Measurements from ENCODE around the gene PACS2.

PACS2 gene

DNA sequence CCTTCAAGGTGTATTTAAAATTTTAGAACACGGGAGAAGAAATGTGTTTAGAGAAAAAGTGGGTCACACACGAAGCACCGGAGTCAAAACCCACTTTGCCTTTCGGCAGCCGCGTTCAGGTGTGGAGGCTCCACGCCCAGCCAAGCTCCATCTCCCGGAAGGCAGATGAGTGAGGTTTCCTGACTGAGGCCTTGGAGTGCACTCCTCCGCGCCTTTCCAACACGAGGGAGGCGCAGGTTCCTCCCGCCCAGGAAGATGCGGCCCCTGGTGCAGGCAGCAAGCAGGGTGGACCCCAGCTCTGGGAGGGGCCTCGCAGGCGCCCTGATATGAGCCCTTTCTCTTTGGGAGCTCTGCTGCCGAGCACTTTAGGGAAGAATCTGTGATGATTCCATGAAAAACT lies 127.6 kb downstream of the PACS2 start:
- Mint-ChIP-seq H3K27ac (peak overlapping the region in 1 of 2 donors; percentile 6), H3K36me3 (ENCODE audit: insufficient read depth) (peaks cover 4% of the 10 kb centered on the region), H3K9me3 (no peaks in the 10 kb centered on the region), H3K4me1 (ENCODE audit: low read depth in 2 of 2) (peaks cover 0 to 3% of the 10 kb centered on the region in 2 donors), H3K4me3 (no peak overlapping the region), H3K27me3 (no peaks in the 10 kb centered on the region)
- ATAC-seq (replicated peaks) (no peak), DNase-seq (no peak)

DNA sequence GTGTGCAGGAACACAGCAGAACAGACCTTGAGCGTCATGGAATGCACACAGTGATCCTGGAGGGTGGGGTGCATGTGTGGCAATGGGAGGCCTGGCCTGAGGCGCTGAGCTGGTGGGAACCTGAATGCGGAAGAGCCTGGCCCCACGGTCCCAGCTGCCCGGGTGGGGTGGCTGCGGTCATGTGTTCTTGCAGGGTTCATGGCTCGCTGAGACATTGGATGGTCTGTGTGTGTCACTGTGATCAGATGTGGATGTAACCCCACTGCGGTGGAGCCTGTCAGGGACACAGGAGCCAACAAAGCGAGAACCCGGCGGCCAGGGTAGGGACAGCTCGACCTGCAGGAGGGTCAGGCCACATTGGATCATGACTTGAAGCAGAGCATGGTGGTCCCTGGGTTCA lies 128.3 kb downstream of the PACS2 start:
- DNase-seq (no peak), ATAC-seq (replicated peaks) (no peak)
- Mint-ChIP-seq H3K36me3 (ENCODE audit: insufficient read depth) (peaks cover 4% of the 10 kb centered on the region), H3K9me3 (no peaks in the 10 kb centered on the region), H3K4me1 (ENCODE audit: low read depth in 2 of 2) (peaks cover 0 to 3% of the 10 kb centered on the region in 2 donors), H3K27me3 (no peaks in the 10 kb centered on the region), H3K4me3 (no peak overlapping the region), H3K27ac (no peak overlapping the region)

DNA sequence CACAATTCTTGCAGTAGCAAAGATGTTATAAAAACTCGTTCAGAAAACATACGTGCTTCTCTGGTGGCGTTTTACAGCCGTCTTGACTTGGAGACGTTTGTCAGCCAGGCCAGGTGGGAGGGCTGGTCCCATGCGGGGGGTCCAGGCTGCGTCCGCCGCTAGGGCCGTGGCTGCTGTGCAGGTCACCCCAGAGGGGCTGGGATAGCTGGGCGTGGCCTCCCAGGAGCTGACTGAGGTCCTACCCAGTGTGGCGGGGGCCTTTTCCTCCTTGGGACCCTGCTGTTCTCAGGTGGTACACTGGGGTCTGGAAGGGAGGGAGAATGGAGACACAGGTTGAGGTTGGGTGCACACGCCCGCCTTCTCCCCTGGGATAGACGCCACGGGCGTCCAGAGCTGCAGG lies 130.3 kb downstream of the PACS2 start:
- Mint-ChIP-seq H3K36me3 (ENCODE audit: insufficient read depth) (peaks cover 4% of the 10 kb centered on the region), H3K4me3 (no peak overlapping the region), H3K27me3 (no peaks in the 10 kb centered on the region), H3K4me1 (ENCODE audit: low read depth in 2 of 2) (no peaks in the 10 kb centered on the region), H3K9me3 (no peaks in the 10 kb centered on the region), H3K27ac (no peak overlapping the region)
- DNase-seq (no peak), ATAC-seq (replicated peaks) (no peak)

DNA sequence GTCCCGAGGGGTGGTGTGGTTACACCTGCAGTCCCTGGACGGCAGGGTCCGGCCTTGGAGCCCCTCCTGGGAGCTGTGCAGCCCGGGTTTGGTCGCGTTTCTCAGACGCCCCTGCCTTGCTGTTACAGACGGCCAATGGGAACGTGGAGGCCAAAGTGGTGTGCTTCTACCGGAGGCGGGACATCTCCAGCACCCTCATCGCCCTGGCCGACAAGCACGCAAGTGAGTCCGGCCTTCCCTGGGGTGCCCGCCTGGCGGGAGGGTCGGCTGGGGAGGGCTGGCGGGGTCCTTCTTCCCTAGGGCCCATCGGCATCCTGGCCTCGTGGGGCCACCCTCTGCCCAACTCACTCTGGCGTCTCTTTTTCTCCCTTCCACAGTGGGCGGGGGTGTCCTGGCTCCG lies 130.7 kb downstream of the PACS2 start:
- ATAC-seq (replicated peaks), result no peak
- Mint-ChIP-seq H3K4me3 (no peak overlapping the region), H3K27ac (no peak overlapping the region), H3K36me3 (ENCODE audit: insufficient read depth) (peaks cover 4% of the 10 kb centered on the region), H3K9me3 (no peaks in the 10 kb centered on the region), H3K4me1 (ENCODE audit: low read depth in 2 of 2) (no peaks in the 10 kb centered on the region), H3K27me3 (no peaks in the 10 kb centered on the region)
- no peak for DNase-seq

DNA sequence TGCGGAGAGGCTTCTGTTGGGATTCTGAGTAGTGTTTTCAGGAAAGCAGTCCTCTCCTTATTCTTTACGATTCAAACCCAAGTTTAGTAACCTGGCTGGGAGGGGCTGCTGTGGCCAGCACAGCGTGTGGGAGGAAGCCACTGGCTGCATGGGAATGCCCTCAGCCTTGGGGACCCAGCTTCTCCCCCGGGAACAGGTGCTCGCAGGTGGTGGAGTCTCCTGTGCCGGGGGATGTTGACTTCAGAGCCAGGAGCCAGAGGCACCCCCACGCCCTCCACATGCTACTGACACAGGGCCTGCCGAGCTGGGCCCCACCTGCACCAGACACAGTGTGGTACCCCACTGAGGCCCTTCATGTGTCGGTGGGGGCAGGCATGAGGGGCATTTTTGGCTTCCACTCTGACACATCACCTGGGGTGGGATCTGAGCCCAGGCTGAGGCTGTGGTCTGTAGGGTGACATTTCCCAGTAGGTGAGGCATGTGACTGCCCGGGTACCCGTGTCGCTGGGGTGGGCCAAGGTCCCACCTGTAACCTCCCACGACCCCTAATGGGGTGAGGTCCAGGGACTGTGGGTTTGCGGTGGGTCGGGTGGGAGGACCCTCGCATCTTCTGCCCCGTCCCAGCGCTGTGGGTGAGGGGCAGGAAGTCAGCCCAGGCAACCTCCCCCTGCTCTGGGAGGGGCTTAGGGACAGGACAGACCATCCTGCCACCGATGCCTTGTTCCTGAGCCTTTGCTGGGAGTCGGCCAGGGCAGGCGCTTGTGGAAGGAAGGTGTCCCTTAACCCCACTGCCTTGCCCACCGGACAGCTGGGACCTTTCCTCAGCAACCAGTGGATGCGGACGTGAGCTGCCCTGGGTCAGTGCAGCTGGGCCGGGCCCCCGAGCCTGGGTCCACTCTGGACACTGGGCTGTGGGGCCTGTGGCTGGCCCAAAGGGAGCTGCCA lies 131.6 kb downstream of the PACS2 start:
- Mint-ChIP-seq H3K36me3 (ENCODE audit: insufficient read depth) (peaks cover 5% of the 10 kb centered on the region), H3K27me3 (no peaks in the 10 kb centered on the region), H3K4me1 (ENCODE audit: low read depth in 2 of 2) (no peaks in the 10 kb centered on the region), H3K4me3 (no peak overlapping the region), H3K9me3 (no peaks in the 10 kb centered on the region), H3K27ac (no peak overlapping the region)
- ATAC-seq (replicated peaks) (no peak), DNase-seq (no peak)

DNA sequence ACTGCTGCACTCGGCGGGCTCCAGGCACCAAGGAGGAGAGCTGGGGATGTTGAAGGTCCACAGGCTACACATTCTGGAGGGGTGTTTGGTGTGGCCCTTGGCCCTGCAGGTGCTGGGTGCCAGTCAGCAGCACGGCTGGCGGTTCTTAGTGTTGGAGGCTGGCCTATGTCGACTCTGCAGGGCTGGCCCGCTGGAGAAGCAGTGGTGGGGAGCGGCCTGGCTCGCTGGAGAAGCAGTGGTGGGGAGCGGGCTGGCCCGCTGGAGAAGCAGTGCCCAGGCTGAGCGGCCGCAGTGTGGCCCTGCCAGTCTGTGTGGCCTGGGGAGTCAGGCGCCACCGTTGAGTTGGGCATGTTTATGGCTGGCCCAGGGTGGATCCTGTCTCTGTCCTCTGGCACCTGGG lies 132.4 kb downstream of the PACS2 start:
- DNase-seq, result no peak

More for the DNA sequence above, 132.4 kb downstream of the PACS2 start:
- no peaks in the 10 kb centered on the region for H3K4me1 Mint-ChIP-seq (ENCODE audit: low read depth in 2 of 2)
- no peaks in the 10 kb centered on the region for H3K9me3 Mint-ChIP-seq
- ATAC-seq (replicated peaks), result no peak
- no peaks in the 10 kb centered on the region for H3K27me3 Mint-ChIP-seq
- peaks cover 7% of the 10 kb centered on the region for H3K36me3 Mint-ChIP-seq (ENCODE audit: insufficient read depth)
- H3K27ac Mint-ChIP-seq, result peak overlapping the region in 1 of 2 donors; percentile 35
- no peak overlapping the region for H3K4me3 Mint-ChIP-seq
